HG03039 (cell line): Measurements from ENCODE around the gene WASL.
"Not testable (repeated sequence)": the region's sequence is repeated elsewhere in the genome, so short reads cannot be mapped to it uniquely, and the experiment has no call there.

ENCODE experiments used
- ATAC-seq: cut with Tn5 transposase; IDR thresholded peaks from one replicate; pipeline ENCODE4 v1.9.1; 2021; ENCODE audit warnings: mild to moderate bottlenecking, moderate library complexity; ENCODE audit not compliant: unreplicated experiment

The WASL gene

GRCh38 chr7:123634011-123634573, 114.7 kb downstream of the WASL start:
- ATAC-seq = not testable (repeated sequence)

DNA sequence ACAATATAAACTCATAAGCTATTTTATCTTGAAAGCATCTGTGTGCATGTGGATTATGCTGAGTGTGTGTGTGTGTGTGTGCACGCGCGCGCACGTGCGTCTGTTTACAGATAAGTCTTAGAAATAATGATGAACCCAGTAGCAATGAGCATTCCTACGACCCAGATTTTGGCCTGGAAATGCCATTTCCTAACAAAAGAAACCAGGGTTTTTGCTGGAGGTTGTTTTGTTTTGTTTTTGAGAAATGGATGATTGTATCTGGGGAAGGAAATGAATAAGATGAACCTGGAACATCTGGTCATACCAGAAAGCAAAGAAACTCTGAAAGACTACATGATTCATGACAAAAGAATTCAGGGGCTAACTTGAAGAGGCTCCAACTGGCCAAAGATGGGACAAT, 115.2 kb downstream of the WASL start:
- ATAC-seq = no peak

GRCh38 chr7:123632808-123633207, 116.0 kb downstream of the WASL start:
- ATAC-seq = no peak
